Measurements from ENCODE around the gene ZNF518A.

DNA sequence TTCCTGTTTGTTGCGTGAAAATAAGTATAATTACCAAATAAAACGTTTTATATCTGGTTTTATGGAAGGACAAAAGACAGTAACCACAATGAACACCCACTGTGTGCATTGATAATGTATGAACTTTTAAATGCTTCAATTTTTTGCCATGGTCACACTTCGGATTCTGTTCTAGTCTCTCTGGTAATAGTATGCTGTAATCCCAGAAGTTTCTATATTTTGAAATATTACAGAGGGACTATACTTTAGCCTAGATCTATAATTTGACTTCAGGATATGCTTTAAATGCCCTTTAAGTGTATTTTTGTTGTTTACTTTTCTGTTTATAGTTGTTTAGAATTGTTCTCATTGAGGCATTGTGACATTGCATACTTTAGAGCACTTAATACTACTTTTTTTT is 1.5 kb downstream of the ZNF518A start:
- no peak for TF ChIP-seq POLR2A (IDR thresholded peaks at IDR 0.05; ENCODE audit: low read length)
- no peak for TF ChIP-seq GATA1 (IDR thresholded peaks at IDR 0.05; ENCODE audit: low read depth, low read length)

All from erythroblast (primary cell).